OCI-LY1 (cell line): Measurements from ENCODE around the gene RPL18.

Source experiments
- EZH2 ChIP-seq: fragments of 200-600 bp; sonication (generic), shearing (Covaris generic); IDR thresholded peaks from 2 replicates; pipeline ENCODE4 v1.8.0; 2017; ENCODE audit warnings: borderline replicate concordance, mixed run types, mild to moderate bottlenecking, antibody characterized with exemption, low read length, moderate library complexity, mixed read lengths
- TF ChIP-seq, protein P1 (sequence below): fragments of 200-600 bp; sonication (generic), shearing (Covaris generic); IDR thresholded peaks from 2 replicates; pipeline ENCODE4 v1.5.1; 2017; ENCODE audit warnings: mild to moderate bottlenecking, antibody characterized with exemption, low read length, moderate library complexity, mixed read lengths

GRCh38 chr19:48603449-48603848 is 15.5 kb downstream of the RPL18 start:
- TF ChIP-seq, protein P1, sequence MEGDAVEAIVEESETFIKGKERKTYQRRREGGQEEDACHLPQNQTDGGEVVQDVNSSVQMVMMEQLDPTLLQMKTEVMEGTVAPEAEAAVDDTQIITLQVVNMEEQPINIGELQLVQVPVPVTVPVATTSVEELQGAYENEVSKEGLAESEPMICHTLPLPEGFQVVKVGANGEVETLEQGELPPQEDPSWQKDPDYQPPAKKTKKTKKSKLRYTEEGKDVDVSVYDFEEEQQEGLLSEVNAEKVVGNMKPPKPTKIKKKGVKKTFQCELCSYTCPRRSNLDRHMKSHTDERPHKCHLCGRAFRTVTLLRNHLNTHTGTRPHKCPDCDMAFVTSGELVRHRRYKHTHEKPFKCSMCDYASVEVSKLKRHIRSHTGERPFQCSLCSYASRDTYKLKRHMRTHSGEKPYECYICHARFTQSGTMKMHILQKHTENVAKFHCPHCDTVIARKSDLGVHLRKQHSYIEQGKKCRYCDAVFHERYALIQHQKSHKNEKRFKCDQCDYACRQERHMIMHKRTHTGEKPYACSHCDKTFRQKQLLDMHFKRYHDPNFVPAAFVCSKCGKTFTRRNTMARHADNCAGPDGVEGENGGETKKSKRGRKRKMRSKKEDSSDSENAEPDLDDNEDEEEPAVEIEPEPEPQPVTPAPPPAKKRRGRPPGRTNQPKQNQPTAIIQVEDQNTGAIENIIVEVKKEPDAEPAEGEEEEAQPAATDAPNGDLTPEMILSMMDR, result no peak
- no peak for TF ChIP-seq EZH2
